IMR-90 (cell line): ENCODE data around the gene ADAMTSL5. TPM values are rescaled to one million over a fixed set of nuclear protein-coding genes. Genes with fewer than 3 reads are reported as not detected.

Source experiments
- ATAC-seq: fragments of 200-7000 bp; cut with Tn5 transposase; 2 replicates; pipeline ENCODE4 v1.9.1; 2020; ENCODE audit warnings: low read depth, mild to moderate bottlenecking, moderate library complexity
- BruUV-seq: library from RNA; stranded (reverse); fragments of 400-500 nt; replicated peaks from 2 replicates; lab custom pipeline; 2021; lab: Mats Ljungman, UMichigan
- CTCF ChIA-PET: fragments of 300-600 bp; formaldehyde crosslinking; extraction: SDS; loops from one replicate; lab custom pipeline; 2021; ENCODE audit warnings: antibody characterized with exemption; lab: Yijun Ruan, JAX
- POLR2A ChIA-PET: fragments of 300-600 bp; sonication (Branson Sonifier 250); formaldehyde crosslinking; loops from one replicate; lab custom pipeline; 2022; ENCODE audit warnings: antibody characterized with exemption; ENCODE audit not compliant: unreplicated experiment; lab: Charles Lee
- DNase-seq: peaks from one replicate; pipeline ENCODE4 v3.0.0; 2013
- H2AFZ ChIP-seq: replicated peaks from 2 replicates; pipeline ENCODE3; 2013; ENCODE audit warnings: low read length, mild to moderate bottlenecking; ENCODE audit not compliant: poor library complexity
- H2AK5ac ChIP-seq: 2 replicates; pipeline ENCODE4 v1.6.1; 2013; ENCODE audit warnings: low read depth, low read length, inconsistent platforms
- H2AK9ac ChIP-seq: replicated peaks from 2 replicates; pipeline ENCODE3; 2013; ENCODE audit warnings: mild to moderate bottlenecking, low read depth, low read length, moderate library complexity; ENCODE audit not compliant: poor library complexity
- H2BK120ac ChIP-seq: 2 replicates; pipeline ENCODE4 v1.6.1; 2013; ENCODE audit warnings: low read depth, low read length, inconsistent platforms
- H2BK15ac ChIP-seq: 3 replicates; pipeline ENCODE4 v1.6.1; 2013; ENCODE audit warnings: low read depth, low read length, inconsistent platforms
- H2BK20ac ChIP-seq: 2 replicates; pipeline ENCODE4 v1.6.1; 2013; ENCODE audit warnings: low read depth, mild to moderate bottlenecking, inconsistent platforms, low read length, moderate library complexity
- H2BK5ac ChIP-seq: 2 replicates; pipeline ENCODE4 v1.6.1; 2013; ENCODE audit warnings: mild to moderate bottlenecking, low read depth, low read length, inconsistent platforms; ENCODE audit not compliant: poor library complexity, severe bottlenecking
- H3K14ac ChIP-seq: replicated peaks from 2 replicates; pipeline ENCODE4 v1.6.1; 2013; ENCODE audit warnings: low read depth, low read length, inconsistent platforms
- H3K18ac ChIP-seq: 2 replicates; pipeline ENCODE4 v1.6.1; 2013; ENCODE audit warnings: low read depth, low read length, control low read depth
- H3K23ac ChIP-seq: 2 replicates; pipeline ENCODE4 v1.6.1; 2013; ENCODE audit warnings: low read depth, low read length, inconsistent platforms
- H3K27ac ChIP-seq: 2 replicates; pipeline ENCODE4 v1.5.1; 2013; ENCODE audit warnings: mild to moderate bottlenecking, control low read depth, low read length; ENCODE audit not compliant: insufficient read depth
- H3K27me3 ChIP-seq: 2 replicates; pipeline ENCODE4 v1.6.1; 2013; ENCODE audit warnings: low read length; ENCODE audit not compliant: control insufficient read depth, insufficient read depth
- H3K36me3 ChIP-seq: 2 replicates; pipeline ENCODE4 v1.6.1; 2013; ENCODE audit warnings: low read length, mixed read lengths; ENCODE audit not compliant: control insufficient read depth, insufficient read depth
- H3K4ac ChIP-seq: 2 replicates; pipeline ENCODE4 v1.6.1; 2013; ENCODE audit warnings: low read depth, low read length, inconsistent platforms
- H3K4me1 ChIP-seq: 2 replicates; pipeline ENCODE4 v1.6.1; 2013; ENCODE audit warnings: low read length, mixed read lengths; ENCODE audit not compliant: control insufficient read depth, insufficient read depth
- H3K4me2 ChIP-seq: 2 replicates; pipeline ENCODE4 v1.6.1; 2013; ENCODE audit warnings: low read depth, mild to moderate bottlenecking, control low read depth, low read length, moderate library complexity
- H3K4me3 ChIP-seq: 2 replicates; pipeline ENCODE4 v1.5.1; 2013; ENCODE audit warnings: low read depth, mild to moderate bottlenecking, control low read depth, low read length, moderate library complexity; ENCODE audit not compliant: insufficient read depth
- H3K56ac ChIP-seq: 2 replicates; pipeline ENCODE4 v1.6.1; 2013; ENCODE audit warnings: low read length, inconsistent platforms; ENCODE audit not compliant: insufficient read depth; ENCODE audit errors: extremely low read depth
- H3K79me1 ChIP-seq, 2 experiments: 2 replicates each; pipeline ENCODE4 v1.6.1; 2013; ENCODE audit warnings: low read length in 2 of 2, inconsistent platforms in 1 of 2, low read depth in 1 of 2
- H3K9ac ChIP-seq: 2 replicates; pipeline ENCODE4 v1.6.1; 2013; ENCODE audit warnings: low read depth, low read length, control low read depth
- H3K9me1 ChIP-seq: 2 replicates; pipeline ENCODE4 v1.6.1; 2013; ENCODE audit warnings: low read length, inconsistent platforms; ENCODE audit not compliant: insufficient read depth
- H3K9me3 ChIP-seq: 2 replicates; pipeline ENCODE4 v1.6.1; 2013; ENCODE audit warnings: low read length; ENCODE audit not compliant: control insufficient read depth, insufficient read depth
- H4K20me1 ChIP-seq: 2 replicates; pipeline ENCODE4 v1.6.1; 2013; ENCODE audit warnings: low read length, inconsistent platforms; ENCODE audit not compliant: insufficient read depth
- H4K5ac ChIP-seq: 2 replicates; pipeline ENCODE4 v1.6.1; 2013; ENCODE audit warnings: mild to moderate bottlenecking, low read depth, low read length, control low read depth
- H4K8ac ChIP-seq, 2 experiments: 2 replicates each; pipeline ENCODE4 v1.6.1; 2013; ENCODE audit warnings: low read depth in 2 of 2, low read length in 2 of 2, control low read depth in 1 of 2, inconsistent platforms in 1 of 2
- H4K91ac ChIP-seq: 2 replicates; pipeline ENCODE4 v1.6.1; 2013; ENCODE audit warnings: low read depth, low read length, inconsistent platforms; ENCODE audit not compliant: insufficient read depth
- BHLHE40 ChIP-seq: fragments of 150-350 bp; IDR thresholded peaks from 2 replicates; pipeline ENCODE4 v1.6.1; 2016; ENCODE audit warnings: mild to moderate bottlenecking, low read depth, low read length
- CEBPB ChIP-seq: IDR thresholded peaks from 2 replicates; pipeline ENCODE4 v1.6.1; 2012; ENCODE audit warnings: low read depth, low read length, improper control_type of control experiment
- CHD1 ChIP-seq: IDR thresholded peaks from 2 replicates; pipeline ENCODE4 v1.6.1; 2012; ENCODE audit warnings: low read depth, low read length, improper control_type of control experiment
- CTCF ChIP-seq: conservative IDR thresholded peaks from 2 replicates; pipeline ENCODE4 v1.5.1; 2012; ENCODE audit warnings: mild to moderate bottlenecking, low read depth, low read length, improper control_type of control experiment
- FOS ChIP-seq: fragments of 150-350 bp; IDR thresholded peaks from 2 replicates; pipeline ENCODE4 v1.6.1; 2016; ENCODE audit warnings: low read depth, low read length
- MAZ ChIP-seq: IDR thresholded peaks from 2 replicates; pipeline ENCODE4 v1.6.1; 2012; ENCODE audit warnings: low read depth, mild to moderate bottlenecking, low read length, improper control_type of control experiment, moderate library complexity, borderline replicate concordance
- MXI1 ChIP-seq: IDR thresholded peaks from 2 replicates; pipeline ENCODE4 v1.6.1; 2012; ENCODE audit warnings: low read depth, mild to moderate bottlenecking, low read length, moderate library complexity, borderline replicate concordance
- NFE2L2 ChIP-seq: fragments of 150-350 bp; IDR thresholded peaks from 2 replicates; pipeline ENCODE4 v1.6.1; 2016; ENCODE audit warnings: low read depth, mild to moderate bottlenecking, low read length
- POLR2A ChIP-seq: IDR thresholded peaks from 2 replicates; pipeline ENCODE4 v1.6.1; 2012; ENCODE audit warnings: mild to moderate bottlenecking, low read depth, low read length
- RFX5 ChIP-seq: IDR thresholded peaks from 2 replicates; pipeline ENCODE4 v1.8.0; 2012; ENCODE audit warnings: low read depth, mild to moderate bottlenecking, low read length, moderate library complexity
- SMC3 ChIP-seq: fragments of 150-350 bp; IDR thresholded peaks from 2 replicates; pipeline ENCODE4 v1.6.1; 2016; ENCODE audit warnings: low read depth, mild to moderate bottlenecking, antibody characterized with exemption, low read length, moderate library complexity
- WGBS, 2 experiments: methylation state at CpG; one replicate each; pipeline versions ENCODE4 v1.1.5 to v1.1.7; 2013; ENCODE audit warnings: missing lambda C conversion rate in 2 of 2; ENCODE audit not compliant: insufficient read length in 1 of 2; ENCODE audit errors: extremely low coverage in 2 of 2; 5-methylcytosine and 5-hydroxymethylcytosine counted together
- dilution Hi-C: fragments of 300-500 bp; cut with HindIII; formaldehyde crosslinking; loops from one replicate; pipeline ENCODE4 v1.14.3; 2018; ENCODE audit warnings: low sequenced_read_pairs; ENCODE audit not compliant: unreplicated experiment
- in situ Hi-C: fragments of 300-500 bp; cut with MboI; formaldehyde crosslinking; loops from 3 replicates; pipeline ENCODE4 v1.14.3; 2019; ENCODE audit warnings: low sequenced_read_pairs, inconsistent platforms, mixed read lengths
- intact Hi-C: fragments of 100-400 bp; cut with micrococcal nuclease; formaldehyde crosslinking; loops from 2 replicates; pipeline ENCODE4 v1.10.0; 2022
- polyA plus RNA-seq, 3 experiments: library from polyadenylated mRNA; depleted of rRNA; stranded (reverse); fragments of >200 nt; gene quantifications; 2 replicates each; pipeline ENCODE4 v1.2.3, GENCODE V29; 2012; ENCODE audit warnings: low replicate concordance in 1 of 3
- total RNA-seq: library from RNA; depleted of rRNA; stranded (reverse); fragments of >200 nt; gene quantifications from 2 replicates; pipeline ENCODE4 v1.2.3, GENCODE V29; 2012
- TF ChIP-seq, protein P1 (sequence below): fragments of 150-350 bp; IDR thresholded peaks from 2 replicates; pipeline ENCODE4 v1.6.1; 2016; ENCODE audit warnings: low read depth, mild to moderate bottlenecking, low read length, moderate library complexity, borderline replicate concordance

ADAMTSL5 gene
- total and polyA plus RNA-seq, 2 of the 4 experiments (the other 2 are of a cell fraction): 0.90 to 10.8 TPM

DNA sequence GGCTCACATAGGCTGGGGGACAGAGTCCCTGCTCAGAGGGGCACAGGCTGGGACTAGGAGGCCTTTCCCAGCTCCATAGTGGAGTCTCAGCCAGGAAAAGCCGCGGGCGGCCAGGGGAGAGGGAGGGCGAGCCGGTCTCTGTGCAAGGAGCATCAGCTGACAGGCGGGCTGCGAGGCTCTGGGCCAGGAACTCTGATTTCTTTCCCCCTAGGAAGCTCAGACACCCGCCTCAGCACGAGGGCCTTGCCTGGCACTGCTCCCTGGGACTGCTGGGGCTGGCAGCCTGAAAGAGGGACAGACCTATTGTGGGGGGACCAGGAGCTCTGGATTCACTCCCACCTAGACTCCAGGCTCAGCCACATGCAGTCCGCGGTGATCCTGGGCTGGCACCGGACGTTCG lies 8.8 kb upstream of the ADAMTSL5 start:
- DNase-seq: no peak
- CTCF ChIA-PET: no interaction called here

More for the DNA sequence above, 8.8 kb upstream of the ADAMTSL5 start:
- no peak overlapping the region for H3K4me2 ChIP-seq
- no peak overlapping the region for H2BK20ac ChIP-seq
- no peaks in the 10 kb centered on the region for H3K9me3 ChIP-seq
- ATAC-seq: peak; percentile 13; the same call in 1 of the 2 replicates
- H3K4me3 ChIP-seq: no peak overlapping the region
- H2AK9ac ChIP-seq: no peak overlapping the region
- no peaks in the 10 kb centered on the region for H3K79me1 ChIP-seq
- H3K27ac ChIP-seq: no peak overlapping the region
- H2BK15ac ChIP-seq: no peak overlapping the region
- TF ChIP-seq MXI1: no peak
- TF ChIP-seq FOS: no peak
- TF ChIP-seq, protein P1, sequence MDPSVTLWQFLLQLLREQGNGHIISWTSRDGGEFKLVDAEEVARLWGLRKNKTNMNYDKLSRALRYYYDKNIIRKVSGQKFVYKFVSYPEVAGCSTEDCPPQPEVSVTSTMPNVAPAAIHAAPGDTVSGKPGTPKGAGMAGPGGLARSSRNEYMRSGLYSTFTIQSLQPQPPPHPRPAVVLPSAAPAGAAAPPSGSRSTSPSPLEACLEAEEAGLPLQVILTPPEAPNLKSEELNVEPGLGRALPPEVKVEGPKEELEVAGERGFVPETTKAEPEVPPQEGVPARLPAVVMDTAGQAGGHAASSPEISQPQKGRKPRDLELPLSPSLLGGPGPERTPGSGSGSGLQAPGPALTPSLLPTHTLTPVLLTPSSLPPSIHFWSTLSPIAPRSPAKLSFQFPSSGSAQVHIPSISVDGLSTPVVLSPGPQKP: no peak
- no peak for TF ChIP-seq POLR2A
- TF ChIP-seq CHD1: no peak
- no peak for TF ChIP-seq RFX5
- TF ChIP-seq BHLHE40: no peak
- no peak for TF ChIP-seq CEBPB
- TF ChIP-seq CTCF: no peak
- no peak for TF ChIP-seq NFE2L2
- no peak for TF ChIP-seq MAZ
- TF ChIP-seq SMC3: no peak
- no peak overlapping the region for H4K5ac ChIP-seq
- no peak overlapping the region for H2BK120ac ChIP-seq
- no peak overlapping the region for H3K4ac ChIP-seq
- H4K20me1 ChIP-seq: 0 out of 2 replicates have a peak, but pooled peaks cover 7% of the 10 kb centered on the region
- POLR2A ChIA-PET: no interaction called here
- no peak overlapping the region for H2BK5ac ChIP-seq
- dilution Hi-C loops (no loop called here), intact Hi-C loops (no loop called here), in situ Hi-C loops (no loop called here)
- H4K91ac ChIP-seq: no peak overlapping the region
- H4K8ac ChIP-seq: no peak overlapping the region
- no peak overlapping the region for H3K23ac ChIP-seq
- no peaks in the 10 kb centered on the region; the same call in 1 of the 2 replicates for H3K4me1 ChIP-seq
- no CpG with 5 or more reads among the region's 14 CpGs for WGBS, 2 experiments
- H3K9ac ChIP-seq: no peak overlapping the region
- H3K56ac ChIP-seq: no peak overlapping the region
- no peak overlapping the region for H2AFZ ChIP-seq
- peaks cover 34% of the 10 kb centered on the region for H3K27me3 ChIP-seq
- H3K18ac ChIP-seq: no peak overlapping the region
- H2AK5ac ChIP-seq: no peak overlapping the region
- H3K36me3 ChIP-seq: no peaks in the 10 kb centered on the region
- peaks cover 4% of the 10 kb centered on the region; the same call in 1 of the 2 replicates for H3K9me1 ChIP-seq
- BruUV-seq: no TSS peak
- H3K14ac ChIP-seq: no peak overlapping the region
